HG03280 (cell line): ENCODE results near the gene NBPF1.
"Not testable (repeated sequence)": the region's sequence is repeated elsewhere in the genome, so short reads cannot be mapped to it uniquely, and the experiment has no call there.

Source experiments
- ATAC-seq: cut with Tn5 transposase; IDR thresholded peaks from one replicate; pipeline ENCODE4 v1.9.1; 2021; ENCODE audit warnings: mild to moderate bottlenecking, moderate library complexity; ENCODE audit not compliant: unreplicated experiment

Gene NBPF1

DNA sequence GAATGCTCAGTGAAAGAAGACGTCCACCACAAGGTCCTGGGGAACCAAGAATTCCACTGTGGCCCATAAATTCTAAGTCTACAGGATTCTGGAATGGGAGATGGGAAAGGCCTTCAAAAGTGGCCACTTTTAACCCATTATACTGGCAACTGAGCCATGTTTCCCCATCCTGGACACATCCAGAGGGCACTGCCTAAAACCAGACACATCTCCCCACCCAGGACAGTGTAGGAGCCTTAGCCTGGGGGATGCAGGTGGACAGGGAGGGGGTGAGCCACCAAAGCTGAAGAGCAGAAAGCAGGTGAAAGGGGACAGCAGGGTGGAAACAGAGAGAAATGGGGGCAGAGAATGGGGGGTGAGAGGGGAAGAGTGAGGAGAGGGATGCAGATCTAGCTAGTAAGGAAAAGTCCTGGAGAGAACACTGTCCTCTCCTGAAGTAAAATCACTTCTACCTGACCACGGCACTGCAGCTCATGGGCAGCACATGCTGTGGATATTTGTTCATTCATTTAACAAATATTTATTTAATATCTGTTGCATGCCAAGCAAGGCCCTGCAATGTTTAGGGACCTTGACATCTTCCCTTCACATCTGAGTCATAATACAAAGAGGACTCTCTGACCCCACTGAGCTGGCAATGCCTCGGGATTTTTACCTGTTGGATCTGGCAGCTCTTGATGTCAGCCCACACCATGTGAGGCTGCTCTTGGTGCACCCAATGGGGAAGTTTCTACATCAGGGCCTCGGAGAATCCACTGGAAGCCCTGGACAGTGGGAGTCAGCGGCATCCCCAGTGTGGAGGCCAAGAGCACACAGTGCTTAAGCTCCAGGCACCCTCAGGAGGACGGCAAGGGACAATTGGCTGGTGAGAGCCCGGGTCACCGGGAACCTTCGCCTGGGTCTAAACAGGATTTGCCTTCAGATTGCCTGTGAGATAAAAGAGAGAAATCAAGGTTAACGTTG is 5.2 kb downstream of the NBPF1 start:
- ATAC-seq: not testable (repeated sequence)

DNA sequence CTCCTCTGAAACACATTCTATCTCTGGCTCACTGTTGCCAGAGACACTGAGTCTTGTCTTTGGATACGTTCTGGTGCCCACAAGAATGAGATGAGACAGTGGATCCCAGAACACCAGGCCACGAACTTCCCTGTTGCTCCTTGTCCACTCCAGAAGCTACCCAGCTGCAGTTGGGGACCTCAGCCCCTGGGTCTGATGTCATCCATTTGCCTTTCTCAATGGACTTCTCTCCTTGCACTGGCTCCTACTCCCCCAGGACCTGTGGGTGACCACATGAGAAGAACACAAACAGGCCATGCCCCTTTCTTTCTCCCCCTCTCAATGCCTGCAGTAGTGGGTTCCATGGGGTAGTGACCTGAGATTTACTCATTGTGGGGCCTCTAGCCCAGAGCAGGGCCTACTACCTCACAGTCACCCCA is 5.9 kb downstream of the NBPF1 start:
- ATAC-seq: no peak

DNA sequence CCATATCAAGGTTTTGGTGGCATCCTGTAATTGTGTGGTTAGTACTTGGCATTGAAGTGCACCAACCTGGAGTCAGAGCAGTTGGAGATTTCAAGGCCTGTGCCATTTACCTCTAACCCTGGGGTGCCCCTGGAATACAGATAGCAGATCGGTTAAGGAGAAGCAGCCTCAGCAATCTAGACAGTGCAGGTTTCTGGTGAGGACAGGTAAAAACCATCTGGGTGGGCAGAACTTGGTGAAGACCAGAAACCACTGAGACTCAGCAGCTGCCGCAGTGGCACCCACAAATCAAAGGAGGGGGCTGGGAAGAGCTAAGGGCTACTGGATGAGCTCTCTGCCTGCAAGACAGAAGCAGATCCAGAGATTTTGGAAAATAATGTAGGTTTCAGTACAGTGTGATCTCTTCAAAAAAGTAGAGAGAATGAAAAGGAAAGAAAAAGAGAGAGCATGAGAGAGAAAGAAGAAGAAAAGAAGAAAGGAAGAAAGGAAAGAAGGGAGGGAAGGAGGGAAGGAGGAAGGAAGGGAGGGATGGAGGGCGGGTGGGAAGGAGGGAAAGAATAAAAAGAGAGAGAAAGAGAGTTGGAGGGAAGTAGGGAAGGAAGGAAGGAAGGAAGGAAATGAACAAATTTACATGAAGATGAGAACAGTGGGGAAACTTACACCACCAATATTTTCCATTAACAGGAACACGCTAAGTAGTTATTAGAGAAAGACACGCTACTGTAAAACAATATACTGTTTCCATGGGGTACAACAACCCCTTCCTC is 6.5 kb downstream of the NBPF1 start:
- not testable (repeated sequence) for ATAC-seq

DNA sequence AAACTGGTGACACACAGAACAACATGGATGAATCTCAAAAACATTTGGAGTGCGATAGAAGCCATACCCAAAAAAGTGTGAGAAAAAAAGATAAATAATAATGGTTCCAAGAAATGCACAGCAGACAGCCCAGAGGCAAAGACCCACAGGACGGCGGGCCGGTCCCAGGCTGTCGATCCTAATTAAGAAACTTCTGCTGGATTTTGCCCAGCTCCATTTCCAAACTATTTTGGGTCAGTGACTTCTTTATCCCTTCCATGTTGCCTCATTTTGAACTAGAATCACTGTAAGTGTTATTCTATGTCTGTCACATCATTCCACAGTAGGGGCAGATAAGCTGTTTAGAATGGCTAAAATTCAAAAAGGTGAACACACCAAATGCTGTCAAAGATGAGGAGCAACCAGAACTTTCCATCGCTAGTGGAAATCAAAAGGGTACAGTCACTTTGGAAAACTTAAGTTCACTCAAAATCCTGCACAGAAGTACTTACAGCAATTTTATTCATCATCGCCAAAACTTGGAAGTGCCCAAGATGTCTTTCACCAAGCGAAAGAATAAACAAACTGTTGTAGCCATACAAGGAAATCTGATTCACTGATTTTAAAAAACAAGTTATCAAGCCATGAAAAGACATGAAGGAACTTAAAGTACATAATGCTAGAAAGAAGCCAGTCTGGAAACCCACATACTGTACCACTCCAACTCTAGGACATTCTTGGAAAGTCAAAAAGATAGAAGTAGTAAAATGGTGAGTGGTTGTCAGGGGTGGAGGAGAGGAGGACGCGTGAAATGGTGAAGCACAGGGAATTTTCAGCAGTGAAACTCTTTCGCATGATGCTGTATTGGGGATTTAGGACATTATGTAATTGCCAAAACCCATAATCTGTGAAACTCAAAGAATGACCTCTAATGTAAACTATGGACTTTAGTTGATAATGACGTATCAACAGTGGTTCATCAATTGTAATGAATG is 7.5 kb downstream of the NBPF1 start:
- ATAC-seq: no peak

DNA sequence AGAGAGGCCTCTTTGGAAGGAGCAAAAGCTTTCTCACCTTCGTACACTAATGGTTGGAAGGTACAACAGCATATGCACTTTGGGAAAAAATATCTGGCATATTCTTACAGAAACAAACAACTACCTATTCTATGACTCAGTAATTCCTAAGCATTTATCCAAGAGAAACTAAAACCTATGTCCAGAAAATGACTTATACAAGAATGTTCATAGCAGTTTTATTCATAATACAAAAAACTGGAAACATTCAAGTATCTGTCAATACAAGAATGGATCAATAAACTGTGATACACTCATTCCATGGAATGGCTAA is 8.2 kb downstream of the NBPF1 start:
- ATAC-seq: no peak

DNA sequence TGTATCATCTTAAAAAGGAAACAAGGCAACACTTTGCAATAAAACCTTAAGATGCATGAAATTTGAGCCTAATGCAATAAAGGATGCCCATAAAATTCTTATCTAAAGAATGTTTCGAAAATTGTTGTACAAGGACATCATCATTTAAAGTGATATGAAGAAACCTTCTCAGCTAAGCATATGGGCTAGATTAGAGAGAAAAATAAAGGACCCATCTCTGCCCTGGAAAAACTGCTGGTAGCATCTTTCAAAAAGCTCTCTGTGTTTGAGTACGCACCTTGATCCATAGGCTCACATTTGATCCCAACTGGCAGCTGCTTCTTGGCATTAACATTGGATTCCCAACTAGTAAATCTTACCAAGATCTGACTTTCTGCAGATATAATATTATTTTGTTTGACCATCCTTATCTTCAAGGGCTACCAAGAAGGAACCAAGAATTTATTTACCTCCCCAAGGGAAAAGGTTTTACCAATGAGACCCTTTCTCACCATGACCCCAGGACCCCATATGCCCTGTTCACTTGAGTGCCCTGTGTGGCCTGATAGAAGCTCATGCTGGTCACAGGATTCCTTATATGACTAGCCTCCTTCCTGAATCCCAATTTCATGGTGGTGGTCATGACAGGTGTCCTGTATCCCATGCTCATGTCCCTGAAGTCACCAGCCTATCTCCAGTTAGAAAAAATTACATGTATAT is 8.7 kb downstream of the NBPF1 start:
- ATAC-seq: not testable (repeated sequence)

DNA sequence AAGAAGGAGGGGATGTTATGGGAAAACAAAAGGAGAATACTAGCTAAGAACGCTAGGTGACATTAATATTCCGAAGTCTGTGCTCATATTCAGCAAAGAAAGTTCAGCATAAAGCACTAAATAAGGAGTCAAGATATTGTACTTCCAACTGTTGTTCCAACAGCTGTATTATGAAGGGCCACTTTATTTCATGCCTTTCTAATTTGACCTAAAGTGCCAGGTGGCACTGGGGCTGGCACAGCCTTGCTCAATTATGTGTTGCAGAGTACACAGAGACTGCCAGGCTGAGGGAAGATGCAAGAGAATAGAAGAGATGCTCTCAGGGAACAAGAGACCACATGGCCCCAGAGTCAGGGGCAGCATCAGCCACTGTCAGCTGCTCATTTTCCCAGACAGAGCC is 9.7 kb downstream of the NBPF1 start:
- ATAC-seq: not testable (repeated sequence)

DNA sequence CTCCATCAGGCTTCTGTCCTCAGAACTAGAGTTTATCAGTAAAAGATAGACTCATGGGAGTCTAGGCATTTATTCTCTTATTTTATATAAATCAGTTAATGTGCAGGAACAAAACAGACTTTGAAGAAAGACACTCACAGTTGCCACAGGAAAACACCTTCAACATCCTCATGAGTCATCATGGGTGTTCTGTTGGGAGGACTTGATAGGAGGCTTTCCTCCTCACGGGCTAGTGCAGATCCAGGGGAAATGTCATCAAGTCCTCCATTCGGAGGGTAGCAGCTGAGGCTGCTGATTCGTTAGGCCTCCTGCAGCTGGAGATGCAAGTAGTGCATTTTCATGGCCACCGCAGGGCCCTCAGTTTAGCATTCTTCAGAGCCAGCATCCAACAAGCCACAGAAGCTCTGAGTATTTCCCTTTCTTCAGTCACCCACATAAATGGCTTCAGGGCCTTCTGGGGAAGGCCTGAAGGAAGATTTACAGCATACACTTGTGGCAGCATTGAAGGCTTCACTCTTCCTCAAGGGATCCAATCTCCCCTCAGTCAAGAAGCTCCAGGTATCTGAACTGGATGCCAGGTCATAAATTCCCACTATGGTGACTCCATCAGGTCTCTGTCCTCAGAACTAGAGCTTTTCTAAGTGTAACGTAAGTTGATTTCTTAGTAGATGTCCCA is 10.9 kb downstream of the NBPF1 start:
- not testable (repeated sequence) for ATAC-seq

DNA sequence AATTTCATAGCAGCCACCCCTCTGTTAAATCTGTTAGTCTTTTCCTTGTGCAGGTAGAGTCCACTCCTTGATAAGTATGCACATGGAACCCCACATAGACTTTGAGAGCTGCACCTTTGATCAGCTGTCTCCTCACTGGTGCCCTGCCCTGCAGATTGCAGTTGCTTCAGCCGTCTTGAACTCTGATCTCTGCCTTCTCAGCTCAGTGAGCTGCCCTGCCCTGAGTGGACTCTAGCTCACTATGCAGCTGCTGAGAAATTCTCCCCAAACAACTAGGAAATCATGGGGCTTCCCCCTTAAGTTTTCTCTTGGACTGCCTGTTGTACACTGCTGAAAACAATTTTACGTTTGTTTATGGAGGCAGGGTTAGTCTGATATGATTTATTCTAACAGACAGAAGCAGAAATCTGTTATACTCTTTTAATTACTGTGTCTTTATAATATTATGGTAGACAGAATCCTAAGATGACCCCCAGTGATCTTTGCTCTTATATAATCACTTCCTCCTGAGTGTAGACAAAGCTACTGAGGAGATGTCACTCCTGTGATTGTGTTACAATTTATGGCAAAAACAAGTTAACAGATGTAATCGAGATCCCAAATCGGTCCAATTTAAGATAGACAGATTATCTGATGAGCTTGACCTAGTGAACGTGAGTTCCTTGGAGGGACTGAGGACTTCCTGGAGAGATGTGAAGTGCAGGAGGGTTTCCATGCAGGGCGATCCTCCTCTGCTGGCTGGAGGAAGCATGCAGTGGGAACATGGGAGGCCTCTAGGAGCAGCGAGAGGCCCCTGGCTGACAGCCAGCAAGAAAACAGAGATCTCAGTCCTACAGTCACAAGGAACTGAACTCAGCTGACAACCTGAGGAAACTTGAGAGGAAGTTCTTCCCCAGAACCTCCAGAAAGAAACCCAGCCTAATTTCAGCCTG is 12.2 kb downstream of the NBPF1 start:
- not testable (repeated sequence) for ATAC-seq

DNA sequence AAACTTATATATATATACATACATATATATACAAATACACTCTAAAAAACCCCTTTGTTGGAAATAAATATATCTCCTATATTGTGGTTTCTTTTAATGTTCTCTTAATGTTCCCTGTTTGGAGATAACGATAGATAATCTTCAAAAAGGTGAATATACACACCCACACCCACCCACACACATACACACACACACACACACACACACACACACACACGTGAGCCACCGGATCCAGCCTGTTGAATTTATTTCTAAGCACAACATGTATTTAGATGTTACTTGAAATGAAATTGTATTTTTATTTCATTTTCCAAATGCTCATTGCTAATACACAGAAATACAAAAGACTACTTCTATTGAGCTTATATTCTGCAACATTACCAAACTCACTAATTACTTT is 14.0 kb downstream of the NBPF1 start:
- ATAC-seq: not testable (repeated sequence)

DNA sequence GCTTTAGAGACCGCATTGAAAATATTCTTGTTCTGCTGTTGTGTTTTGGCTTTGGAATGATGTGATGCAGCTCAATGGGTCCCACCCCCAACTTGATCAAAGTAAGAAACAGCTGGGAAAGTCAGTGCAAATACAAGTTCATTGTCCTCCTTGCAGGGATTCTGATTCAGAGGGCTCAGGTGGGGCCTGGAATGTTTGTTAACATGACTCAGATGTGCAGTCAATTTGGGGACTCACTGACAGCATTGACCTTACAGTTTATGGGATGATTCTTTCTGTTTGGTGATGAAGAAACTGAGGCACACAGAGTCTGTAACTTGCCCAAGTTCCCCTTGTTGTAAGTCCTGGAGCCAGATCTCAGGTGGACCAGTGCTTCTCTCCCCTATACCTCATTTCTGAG is 18.1 kb downstream of the NBPF1 start:
- ATAC-seq: not testable (repeated sequence)

DNA sequence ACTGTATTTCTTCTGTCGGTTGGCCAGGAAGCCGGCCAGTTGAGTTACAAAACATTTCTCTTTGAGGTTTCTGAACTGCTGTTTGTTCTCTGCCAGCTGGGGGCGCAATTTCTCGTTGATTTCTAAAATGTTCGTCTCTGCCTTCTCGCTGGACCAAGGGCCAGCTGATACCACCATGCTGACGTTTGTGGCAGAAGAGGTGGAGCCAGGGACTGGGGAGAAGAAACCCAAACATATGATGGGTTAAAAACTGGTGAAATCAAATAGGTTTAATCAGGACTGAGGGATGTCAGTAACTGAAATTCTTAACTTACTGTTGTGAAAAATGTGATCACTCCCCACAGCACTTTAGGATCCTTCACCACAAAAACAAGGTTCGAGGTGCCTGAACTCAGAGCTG is 21.5 kb downstream of the NBPF1 start:
- not testable (repeated sequence) for ATAC-seq

DNA sequence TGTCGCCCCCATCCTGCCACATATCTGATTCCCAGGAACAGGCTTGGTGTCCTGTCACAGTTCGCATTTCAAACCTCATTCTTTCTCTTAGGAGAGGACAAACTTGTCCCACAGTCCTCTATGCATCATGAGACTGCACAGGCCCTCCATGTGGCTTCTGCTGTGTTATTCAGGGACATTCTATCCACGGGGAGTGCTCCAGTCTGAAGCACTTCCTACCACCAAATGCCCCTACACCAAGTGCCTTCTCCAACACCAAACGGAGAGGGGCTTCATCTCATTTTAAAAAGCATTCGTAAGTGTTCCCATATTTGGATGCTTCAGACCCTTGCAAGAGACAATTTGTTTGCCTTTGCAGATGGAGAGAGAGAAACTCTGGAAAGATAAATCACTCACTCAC is 25.3 kb downstream of the NBPF1 start:
- not testable (repeated sequence) for ATAC-seq

DNA sequence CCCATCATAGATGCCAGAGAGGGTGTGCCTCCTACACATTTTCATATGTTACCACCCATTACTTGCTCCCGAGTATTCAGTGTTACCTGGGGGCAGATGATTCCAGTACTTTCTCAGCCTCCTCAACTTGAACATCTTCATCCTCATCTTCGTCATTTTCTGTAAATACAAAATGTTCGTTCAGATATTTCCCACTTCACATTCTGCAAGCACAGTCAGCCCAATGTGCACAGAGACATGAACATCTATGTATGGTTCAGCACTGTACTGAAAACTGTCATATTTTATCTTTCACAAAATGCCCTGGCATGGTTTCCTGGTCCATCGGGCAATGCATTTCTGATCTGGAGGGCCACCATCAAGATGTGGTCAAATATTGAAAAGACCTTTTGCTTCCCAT is 25.7 kb downstream of the NBPF1 start:
- ATAC-seq: not testable (repeated sequence)

DNA sequence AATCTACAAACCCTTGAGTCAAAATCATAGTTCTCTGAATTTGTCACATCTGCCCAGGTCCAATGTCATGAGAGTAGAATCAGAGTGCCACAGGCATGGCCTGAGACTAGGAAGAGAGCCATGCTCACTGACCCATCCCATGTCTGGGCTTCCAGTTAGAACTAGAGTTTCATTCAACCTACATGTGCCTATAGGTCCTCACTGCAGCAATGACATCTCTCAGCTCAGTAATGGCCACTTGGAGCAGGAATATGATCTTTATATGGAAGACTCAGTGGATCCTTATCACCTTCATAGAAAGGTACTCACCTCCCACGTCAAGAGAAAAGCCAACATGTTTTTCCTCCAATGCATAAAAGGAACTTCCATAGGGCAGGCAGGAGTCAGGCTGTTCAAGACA is 48.0 kb downstream of the NBPF1 start:
- not testable (repeated sequence) for ATAC-seq

DNA sequence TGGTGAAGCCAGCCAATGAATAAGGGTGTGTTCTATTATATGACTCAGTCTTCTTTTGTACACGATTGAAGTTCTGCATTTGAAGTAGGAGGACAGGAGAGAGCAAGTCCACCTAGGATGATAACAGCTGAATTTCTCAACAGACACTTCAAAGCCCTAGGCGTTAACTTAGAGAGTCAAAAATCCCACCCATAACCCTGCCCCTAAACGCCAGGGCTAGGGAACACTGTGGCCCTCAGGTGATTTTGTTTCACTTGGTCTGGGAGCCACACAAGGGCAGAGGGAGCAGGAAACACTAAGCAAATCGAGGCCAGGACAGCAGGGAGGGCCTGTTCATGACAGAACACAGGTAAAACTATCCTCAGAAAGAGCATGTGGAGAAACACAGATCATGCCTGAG is 52.3 kb downstream of the NBPF1 start:
- ATAC-seq: not testable (repeated sequence)

DNA sequence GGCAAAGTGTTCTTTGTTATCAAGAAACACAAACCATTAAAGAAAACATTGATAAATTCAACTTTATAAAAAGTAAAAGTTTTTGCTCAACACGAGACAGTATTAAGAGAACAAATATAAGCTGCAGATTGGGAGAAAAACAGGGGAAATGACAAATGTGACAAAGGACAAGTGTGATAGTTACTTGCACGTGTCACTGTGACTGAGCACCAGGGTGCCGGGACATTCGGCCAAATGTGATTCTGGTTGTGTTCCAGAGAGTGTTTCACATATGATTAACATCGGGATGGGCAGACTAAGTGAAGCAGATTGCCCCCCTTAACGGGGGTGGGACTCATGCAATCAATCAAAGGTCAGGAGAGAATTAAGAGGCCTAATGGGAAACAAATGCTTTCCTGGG is 52.9 kb downstream of the NBPF1 start:
- ATAC-seq: not testable (repeated sequence)

DNA sequence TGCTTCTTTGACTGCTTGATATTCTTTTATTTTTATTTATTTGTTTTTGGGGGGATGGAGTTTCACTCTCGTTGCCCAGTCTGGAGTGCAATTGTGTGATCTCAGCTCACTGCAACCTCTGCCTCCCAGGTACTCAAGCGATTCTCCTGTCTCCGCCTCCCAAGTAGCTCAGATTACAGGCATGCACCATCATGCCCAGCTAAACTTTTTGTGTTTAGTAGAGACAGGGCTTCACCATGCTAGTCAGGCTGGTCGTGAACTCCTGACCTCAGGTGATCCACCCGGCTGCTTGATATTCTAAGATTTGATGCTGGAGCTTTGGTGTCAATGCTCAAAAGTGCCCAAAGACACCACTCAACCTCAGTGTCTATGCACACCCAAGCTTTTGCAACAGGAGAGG is 53.7 kb downstream of the NBPF1 start:
- not testable (repeated sequence) for ATAC-seq

DNA sequence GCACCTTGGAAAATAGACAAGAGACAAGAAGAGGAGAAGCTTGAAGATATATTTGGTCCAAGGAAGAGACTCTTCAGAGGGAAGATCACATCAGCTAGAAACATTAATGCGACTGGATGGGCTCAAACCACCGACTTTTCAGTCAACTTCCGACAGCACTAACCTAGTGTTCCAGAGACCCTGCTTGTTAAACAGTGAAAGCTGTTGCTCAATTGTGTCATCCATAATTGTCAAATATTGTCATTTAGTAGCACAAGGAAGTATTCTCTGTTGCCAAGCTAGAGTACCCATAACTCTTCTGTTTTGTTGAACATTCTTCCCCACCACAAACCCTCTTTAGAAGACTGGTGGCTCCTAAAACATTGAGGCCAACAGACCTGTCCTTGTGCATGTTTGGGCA is 56.3 kb downstream of the NBPF1 start:
- ATAC-seq: not testable (repeated sequence)
